ENCODE results near the gene MCIDAS. TPM values are rescaled to one million over a fixed set of nuclear protein-coding genes. Genes with fewer than 3 reads are reported as not detected.

MCIDAS gene
- total RNA-seq, result not detected
- not detected for polyA plus RNA-seq
- long read RNA-seq, donor 1, result 0 reads
- long read RNA-seq, donor 2, result 0 reads
- long read RNA-seq, donor 3, result 0 reads
- long read RNA-seq, donor 4, result 0 reads
- long read RNA-seq, donor 5, result 0 reads
- long read RNA-seq, donor 6, result 0 reads
- long read RNA-seq, donor 7, result 0 reads
- long read RNA-seq, donor 8, result 0 reads
- long read RNA-seq, donor 9, result 0 reads
- long read RNA-seq, donor 10, result 0 reads

GRCh38 chr5:55226934-55227663 is at the start of gene MCIDAS:
TSS of gene MCIDAS (minus strand) at chr5:55227315. CDS start at chr5:55227138, 177 bp downstream.
- DNase-seq, result peak in 2 of 7 donors; percentile 19 to 31
- intact Hi-C loops (cut with DNase I), result loop anchor here in 1 of 2 donors (10.0 kb wide), 1 partner anchor 52 kb away; the partner anchor contains the start of gene CDC20B
- H3K9me3 ChIP-seq (replicated peaks in 1 of 3), result no peaks in the 10 kb centered on the region
- H3K27me3 ChIP-seq, result peaks cover 97% of the 10 kb centered on the region
- WGBS, 4 donors, result 0 to 1% (median 1%) methylated on average over 4 to 80 of the region's 80 CpGs
- H3K4me1 ChIP-seq (replicated peaks in 1 of 2), result peaks cover 13 to 24% of the 10 kb centered on the region in 2 donors
- H3K27ac ChIP-seq, result no peak within 1 kb of the TSS
- H3K4me3 ChIP-seq, result peak within 1 kb of the TSS in 2 of 4 donors; percentile 13 to 48
- no peaks in the 10 kb centered on the region for H3K36me3 ChIP-seq (replicated peaks in 1 of 2)
- TF ChIP-seq POLR2A (IDR thresholded peaks at IDR 0.05), result no peak
- TF ChIP-seq, protein P1, sequence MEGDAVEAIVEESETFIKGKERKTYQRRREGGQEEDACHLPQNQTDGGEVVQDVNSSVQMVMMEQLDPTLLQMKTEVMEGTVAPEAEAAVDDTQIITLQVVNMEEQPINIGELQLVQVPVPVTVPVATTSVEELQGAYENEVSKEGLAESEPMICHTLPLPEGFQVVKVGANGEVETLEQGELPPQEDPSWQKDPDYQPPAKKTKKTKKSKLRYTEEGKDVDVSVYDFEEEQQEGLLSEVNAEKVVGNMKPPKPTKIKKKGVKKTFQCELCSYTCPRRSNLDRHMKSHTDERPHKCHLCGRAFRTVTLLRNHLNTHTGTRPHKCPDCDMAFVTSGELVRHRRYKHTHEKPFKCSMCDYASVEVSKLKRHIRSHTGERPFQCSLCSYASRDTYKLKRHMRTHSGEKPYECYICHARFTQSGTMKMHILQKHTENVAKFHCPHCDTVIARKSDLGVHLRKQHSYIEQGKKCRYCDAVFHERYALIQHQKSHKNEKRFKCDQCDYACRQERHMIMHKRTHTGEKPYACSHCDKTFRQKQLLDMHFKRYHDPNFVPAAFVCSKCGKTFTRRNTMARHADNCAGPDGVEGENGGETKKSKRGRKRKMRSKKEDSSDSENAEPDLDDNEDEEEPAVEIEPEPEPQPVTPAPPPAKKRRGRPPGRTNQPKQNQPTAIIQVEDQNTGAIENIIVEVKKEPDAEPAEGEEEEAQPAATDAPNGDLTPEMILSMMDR (IDR thresholded peaks at IDR 0.05), result no peak

DNA sequence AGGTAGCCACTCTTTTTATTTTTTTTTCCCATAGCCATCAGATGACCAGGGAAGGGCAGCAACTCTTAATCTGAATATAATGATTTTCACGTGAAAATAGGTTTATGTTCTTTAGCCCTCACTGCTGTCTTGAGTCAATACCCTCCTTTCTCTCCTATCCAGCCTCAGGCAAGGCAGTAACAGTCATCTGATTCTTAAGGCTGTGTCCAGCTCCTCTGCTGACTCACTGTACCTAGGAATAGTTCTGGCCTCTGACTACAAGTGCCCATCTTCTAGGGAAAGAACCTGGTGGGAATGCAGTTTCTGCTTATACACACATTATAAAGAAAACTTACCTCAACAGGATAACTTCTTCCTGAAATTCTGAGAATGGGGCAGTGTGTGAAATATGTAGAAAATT is 49.7 kb upstream of the MCIDAS start:
- H3K36me3 ChIP-seq (replicated peaks in 1 of 2), result peaks cover 0 to 93% of the 10 kb centered on the region in 2 donors
- H3K9me3 ChIP-seq (replicated peaks in 1 of 3), result no peaks in the 10 kb centered on the region
- 81 to 100% (median 92%) methylated on average over 1 of the region's 1 CpG for WGBS, 4 donors
- DNase-seq, result no peak
- no peak overlapping the region for H3K4me3 ChIP-seq
- TF ChIP-seq, protein P1 (IDR thresholded peaks at IDR 0.05), result no peak
- TF ChIP-seq POLR2A (IDR thresholded peaks at IDR 0.05), result no peak
- H3K27ac ChIP-seq, result no peak overlapping the region
- intact Hi-C loops (cut with DNase I), result no loop called here
- no peaks in the 10 kb centered on the region for H3K4me1 ChIP-seq (replicated peaks in 1 of 2)
- H3K27me3 ChIP-seq, result no peaks in the 10 kb centered on the region

- Histone ChIP-seq H3K9me3 (replicated peaks in 1 of 3) (peaks cover 0 to 6% (median 0%) of the 10 kb centered on the region in 3 donors), H3K27me3 (no peaks in the 10 kb centered on the region), H3K27ac (no peak overlapping the region), H3K4me3 (no peak overlapping the region), H3K4me1 (replicated peaks in 1 of 2) (no peaks in the 10 kb centered on the region), H3K36me3 (replicated peaks in 1 of 2) (peaks cover 0 to 60% of the 10 kb centered on the region in 2 donors)
- TF ChIP-seq POLR2A (IDR thresholded peaks at IDR 0.05), result no peak
- TF ChIP-seq, protein P1 (IDR thresholded peaks at IDR 0.05), result no peak
- WGBS, 4 donors, result 92 to 96% (median 94%) methylated on average over 3 of the region's 3 CpGs
- intact Hi-C loops (cut with DNase I), result no loop called here
- DNase-seq, result no peak
Observed at GRCh38 chr5:55258339-55258738, 31.2 kb upstream of the MCIDAS start.

DNA sequence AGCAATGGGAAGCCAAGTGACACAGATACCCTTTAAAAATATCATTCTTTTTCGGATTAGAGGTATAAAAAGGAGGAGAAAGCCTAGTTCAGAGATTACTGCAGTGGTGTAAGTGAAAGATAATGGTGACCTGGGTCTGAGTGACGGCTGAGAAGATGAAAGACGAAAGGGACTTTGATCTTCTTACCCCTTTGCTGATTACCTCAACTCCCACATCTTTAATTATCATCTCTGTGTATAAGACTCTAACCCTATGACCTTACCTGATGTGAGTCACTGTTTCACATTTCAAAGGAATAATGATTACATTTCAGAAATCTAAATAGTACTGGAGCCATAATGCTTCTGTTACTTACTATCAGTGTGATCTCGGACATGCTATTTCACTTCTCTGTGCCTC is 27.7 kb upstream of the MCIDAS start:
- intact Hi-C loops (cut with DNase I), result no loop called here
- no peak for DNase-seq
- H3K36me3 ChIP-seq (replicated peaks in 1 of 2), result peaks cover 0 to 34% of the 10 kb centered on the region in 2 donors
- H3K27ac ChIP-seq, result no peak overlapping the region
- TF ChIP-seq POLR2A (IDR thresholded peaks at IDR 0.05), result no peak
- no peaks in the 10 kb centered on the region for H3K4me1 ChIP-seq (replicated peaks in 1 of 2)
- WGBS, 4 donors, result 94 to 97% (median 95%) methylated on average over 4 of the region's 4 CpGs
- no peaks in the 10 kb centered on the region for H3K27me3 ChIP-seq
- no peaks in the 10 kb centered on the region for H3K9me3 ChIP-seq (replicated peaks in 1 of 3)
- H3K4me3 ChIP-seq, result no peak overlapping the region

Data from adrenal gland (tissue), 19 donors.